SK-N-MC (cell line): ENCODE results near the gene SH3PXD2B.

Experiments used
- DNase-seq: peaks from one replicate; pipeline ENCODE4 v3.0.0-alpha.2; 2011; ENCODE audit warnings: low read depth, low spot score
- H3K27ac ChIP-seq: fragments of 200-600 bp; sonication (generic); 2 replicates; pipeline ENCODE4 v1.5.1; 2016; ENCODE audit warnings: mixed run types
- H3K36me3 ChIP-seq: fragments of 200-600 bp; sonication (generic); 2 replicates; pipeline ENCODE4 v1.6.1; 2017; ENCODE audit warnings: antibody characterized with exemption, low read length, mixed read lengths; ENCODE audit not compliant: insufficient read depth
- H3K4me3 ChIP-seq: fragments of 200-600 bp; sonication (generic); 2 replicates; pipeline ENCODE4 v1.5.1; 2016
- H3K9ac ChIP-seq: fragments of 200-600 bp; sonication (generic); 2 replicates; pipeline ENCODE4 v1.8.0; 2017; ENCODE audit warnings: mixed run types, mixed read lengths; ENCODE audit not compliant: insufficient read length
- H3K9me3 ChIP-seq: fragments of 200-600 bp; sonication (generic); 2 replicates; pipeline ENCODE4 v1.6.1; 2017; ENCODE audit warnings: low read depth, mild to moderate bottlenecking, antibody characterized with exemption, low read length, moderate library complexity, mixed read lengths
- EZH2 ChIP-seq: fragments of 200-600 bp; sonication (generic); IDR thresholded peaks from one replicate; pipeline ENCODE4 v1.6.1; 2017; ENCODE audit warnings: antibody characterized with exemption
- FOXP2 ChIP-seq: optimal IDR thresholded peaks from 2 replicates; pipeline ENCODE3; 2011; ENCODE audit warnings: mild to moderate bottlenecking, moderate library complexity; ENCODE audit not compliant: insufficient read depth; ENCODE audit errors: extremely low read length, control extremely low read depth
- POLR2AphosphoS5 ChIP-seq: IDR thresholded peaks from 2 replicates; pipeline ENCODE4 v1.6.1; 2012; ENCODE audit warnings: mild to moderate bottlenecking, low read depth, low read length, borderline replicate concordance

SH3PXD2B gene

GRCh38 chr5:172488221-172488620 lies 33.9 kb upstream of the SH3PXD2B start:
- Histone ChIP-seq H3K9me3 (no peaks in the 10 kb centered on the region), H3K4me3 (no peak overlapping the region), H3K9ac (no peak overlapping the region), H3K27ac (no peak overlapping the region), H3K36me3 (no peaks in the 10 kb centered on the region)
- TF ChIP-seq FOXP2: no peak
- no peak for TF ChIP-seq POLR2AphosphoS5
- no peak for TF ChIP-seq EZH2
- no peak for DNase-seq

GRCh38 chr5:172487671-172488070 lies 33.3 kb upstream of the SH3PXD2B start:
- H3K4me3 ChIP-seq: no peak overlapping the region
- no peak overlapping the region for H3K27ac ChIP-seq
- no peak for TF ChIP-seq POLR2AphosphoS5
- no peak for TF ChIP-seq EZH2
- TF ChIP-seq FOXP2: no peak
- no peak overlapping the region for H3K9ac ChIP-seq
- no peaks in the 10 kb centered on the region for H3K36me3 ChIP-seq
- DNase-seq: no peak
- H3K9me3 ChIP-seq: no peaks in the 10 kb centered on the region

- Histone ChIP-seq H3K36me3 (no peaks in the 10 kb centered on the region), H3K9me3 (no peaks in the 10 kb centered on the region), H3K4me3 (no peak overlapping the region), H3K9ac (no peak overlapping the region), H3K27ac (no peak overlapping the region)
- TF ChIP-seq EZH2 (no peak), FOXP2 (no peak), POLR2AphosphoS5 (no peak)
- DNase-seq: no peak
Measured at GRCh38 chr5:172486912-172487311, 32.6 kb upstream of the SH3PXD2B start.

- H3K4me3 ChIP-seq: no peak overlapping the region
- no peak for DNase-seq
- H3K36me3 ChIP-seq: no peaks in the 10 kb centered on the region
- H3K27ac ChIP-seq: no peak overlapping the region
- TF ChIP-seq FOXP2 (no peak), POLR2AphosphoS5 (no peak), EZH2 (no peak)
- H3K9ac ChIP-seq: no peak overlapping the region
- H3K9me3 ChIP-seq: no peaks in the 10 kb centered on the region
Measured at GRCh38 chr5:172486451-172486850, 32.1 kb upstream of the SH3PXD2B start.

- H3K36me3 ChIP-seq: no peaks in the 10 kb centered on the region
- H3K4me3 ChIP-seq: no peak overlapping the region
- TF ChIP-seq EZH2 (no peak), FOXP2 (no peak), POLR2AphosphoS5 (no peak)
- H3K27ac ChIP-seq: no peak overlapping the region
- DNase-seq: no peak
- no peak overlapping the region for H3K9ac ChIP-seq
- no peaks in the 10 kb centered on the region for H3K9me3 ChIP-seq
Measured at GRCh38 chr5:172485511-172486202, 31.3 kb upstream of the SH3PXD2B start.

- Histone ChIP-seq H3K4me3 (no peak overlapping the region), H3K36me3 (no peaks in the 10 kb centered on the region), H3K9me3 (no peaks in the 10 kb centered on the region), H3K9ac (no peak overlapping the region), H3K27ac (no peak overlapping the region)
- TF ChIP-seq POLR2AphosphoS5: no peak
- no peak for TF ChIP-seq FOXP2
- no peak for TF ChIP-seq EZH2
- no peak for DNase-seq
Measured at GRCh38 chr5:172484664-172485063, 30.3 kb upstream of the SH3PXD2B start.

GRCh38 chr5:172482156-172483020 lies 28.1 kb upstream of the SH3PXD2B start:
- Histone ChIP-seq H3K9ac (no peak overlapping the region), H3K4me3 (no peak overlapping the region), H3K27ac (no peak overlapping the region), H3K36me3 (no peaks in the 10 kb centered on the region), H3K9me3 (no peaks in the 10 kb centered on the region)
- TF ChIP-seq POLR2AphosphoS5 (no peak), FOXP2 (no peak), EZH2 (no peak)
- DNase-seq: no peak

- no peak for DNase-seq
- Histone ChIP-seq H3K4me3 (no peak overlapping the region), H3K9ac (no peak overlapping the region), H3K36me3 (no peaks in the 10 kb centered on the region), H3K27ac (no peak overlapping the region), H3K9me3 (no peaks in the 10 kb centered on the region)
- no peak for TF ChIP-seq FOXP2
- no peak for TF ChIP-seq POLR2AphosphoS5
- no peak for TF ChIP-seq EZH2
Measured at GRCh38 chr5:172481011-172481800, 26.9 kb upstream of the SH3PXD2B start.
